Gastrocnemius medialis (tissue), 4 donors: ENCODE measurements around the gene TNFAIP3.

Experiments
- CTCF ChIP-seq, 5 experiments: fragments of 450-650 bp in 3 of 5; fragments of 200-600 bp in 2 of 5; sonication (generic) in 2 of 5; IDR thresholded peaks in 4 of 5; conservative IDR thresholded peaks in 1 of 5; 1 replicate in 4 of 5; 2 replicates in 1 of 5; pipeline ENCODE4 v1.5.1; 2016 to 2019; ENCODE audit warnings: antibody characterized with exemption in 5 of 5, mild to moderate bottlenecking in 3 of 5, moderate library complexity in 3 of 5
- POLR2A ChIP-seq, 2 donors: fragments of 450-650 bp; IDR thresholded peaks; one replicate each; pipeline ENCODE4 v1.6.1; 2017; ENCODE audit warnings: antibody characterized with exemption in 2 of 2, mild to moderate bottlenecking in 2 of 2, moderate library complexity in 2 of 2

- TF ChIP-seq CTCF (IDR thresholded peaks at IDR 0.05 in 4 of 5, conservative IDR thresholded peaks at IDR 0.05 in 1 of 5) (no peak), POLR2A (IDR thresholded peaks at IDR 0.05) (no peak)
These were observed 10.7 kb upstream of the TNFAIP3 start for GRCh38 chr6:137856138-137856898.
